Breast epithelium (tissue), 4 donors: ENCODE data around the gene ARF1. TPM values are rescaled to one million over a fixed set of nuclear protein-coding genes. Genes with fewer than 3 reads are reported as not detected.

Experiments
- DNase-seq, 2 donors: peaks; one replicate each; pipeline ENCODE4 v3.0.0-alpha.2; 2019; ENCODE audit warnings: low spot score in 2 of 2
- H3K27ac ChIP-seq, 2 donors: fragments of 200-600 bp; sonication (generic) in 1 of 2; one replicate each; pipeline ENCODE4 v1.5.1; 2016 to 2019; ENCODE audit warnings: mild to moderate bottlenecking in 1 of 2
- H3K27me3 ChIP-seq, 2 donors: fragments of 200-600 bp; sonication (generic) in 1 of 2; one replicate each; pipeline versions ENCODE4 v1.5.1 to v1.6.0; 2017 to 2019; ENCODE audit warnings: control low read depth in 1 of 2, mild to moderate bottlenecking in 1 of 2
- H3K36me3 ChIP-seq: fragments of 200-600 bp; one replicate; pipeline ENCODE4 v1.5.1; 2019
- H3K4me1 ChIP-seq, 2 donors: fragments of 200-600 bp; sonication (generic); one replicate each; pipeline ENCODE4 v1.5.1; 2016 to 2019; ENCODE audit warnings: control low read depth in 1 of 2
- H3K4me3 ChIP-seq, 3 donors: fragments of 200-600 bp; sonication (generic); 1 replicate in 2 of 3; 2 replicates in 1 of 3; pipeline ENCODE4 v1.5.1; 2016 to 2019; ENCODE audit warnings: mild to moderate bottlenecking in 3 of 3, moderate library complexity in 2 of 3
- H3K9me3 ChIP-seq, 2 donors: fragments of 200-600 bp; sonication (generic) in 1 of 2; one replicate each; pipeline ENCODE4 v1.5.1; 2016 to 2019; ENCODE audit warnings: control low read depth in 1 of 2
- CTCF ChIP-seq, 3 donors: fragments of 450-650 bp; IDR thresholded peaks; one replicate each; pipeline ENCODE4 v1.5.1; 2016 to 2017; ENCODE audit warnings: antibody characterized with exemption in 3 of 3, mild to moderate bottlenecking in 3 of 3, moderate library complexity in 3 of 3
- POLR2A ChIP-seq: fragments of 450-650 bp; IDR thresholded peaks from one replicate; pipeline ENCODE4 v1.6.1; 2016; ENCODE audit warnings: antibody characterized with exemption, mild to moderate bottlenecking, moderate library complexity
- POLR2AphosphoS5 ChIP-seq, 3 donors: sonication (generic); formaldehyde crosslinking; IDR thresholded peaks; one replicate each; pipeline ENCODE4 v1.6.1; 2017; ENCODE audit warnings: antibody characterized with exemption in 3 of 3
- intact Hi-C: fragments of 100-400 bp; cut with DNase I; formaldehyde crosslinking; loops from one replicate; pipeline ENCODE4 v1.15.1; 2023; ENCODE audit warnings: low total_unique reads
- total RNA-seq, 3 donors: library from RNA; depleted of rRNA; stranded (reverse); fragments of >200 nt; gene quantifications; one replicate each; pipeline ENCODE4 v1.1.0, GENCODE V29; 2016

Gene ARF1
- total RNA-seq, 3 donors from 2014 or later: 263 to 295 (median 292) TPM

DNA sequence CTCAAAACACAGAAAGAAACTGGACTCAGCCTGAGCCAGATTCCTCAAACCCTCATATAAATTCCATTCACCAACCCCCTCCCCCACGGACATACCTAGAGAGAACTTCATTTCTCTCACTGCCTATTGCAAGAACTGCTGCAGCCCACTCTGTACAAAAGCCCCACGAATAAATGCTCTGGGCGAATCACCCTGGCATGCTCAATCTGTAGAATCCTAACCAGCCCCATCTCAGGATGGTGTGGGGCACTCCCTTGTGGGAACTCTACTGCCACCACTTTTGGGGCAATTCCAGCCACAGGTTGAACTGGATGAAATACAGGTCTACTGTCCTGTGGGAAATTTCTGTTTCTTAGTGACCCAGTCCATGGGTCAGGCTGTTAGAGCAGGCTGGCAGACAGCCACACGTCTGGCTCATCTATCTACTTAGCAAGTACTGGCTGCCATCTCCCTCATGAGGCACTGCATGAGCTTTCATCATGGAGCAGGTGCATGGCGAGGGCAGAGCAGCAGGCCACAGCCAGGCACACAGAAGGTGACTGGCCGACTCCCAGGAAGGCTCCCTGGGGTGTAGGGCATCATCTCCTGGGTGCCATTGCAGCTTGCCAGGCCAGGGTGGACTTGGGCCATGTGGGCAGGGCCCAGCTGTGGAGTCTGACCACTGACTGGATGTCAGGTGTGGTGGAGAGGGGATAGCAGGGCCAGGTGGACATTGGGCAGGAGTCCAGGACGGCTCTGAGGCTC is 22.2 kb downstream of the ARF1 start:
- Histone ChIP-seq H3K27ac (peak overlapping the region in 1 of 2 donors; percentile 94), H3K36me3 (no peaks in the 10 kb centered on the region), H3K9me3 (no peaks in the 10 kb centered on the region), H3K27me3 (no peaks in the 10 kb centered on the region), H3K4me3 (no peak overlapping the region), H3K4me1 (peaks cover 15 to 17% of the 10 kb centered on the region in 2 donors)
- intact Hi-C loops: no loop called here
- TF ChIP-seq POLR2A (no peak), POLR2AphosphoS5 (IDR thresholded peaks at IDR 0.05) (no peak), CTCF (IDR thresholded peaks at IDR 0.05) (no peak)
- DNase-seq: no peak

GRCh38 chr1:228105270-228105995 is 22.9 kb downstream of the ARF1 start:
- intact Hi-C loops: no loop called here

DNA sequence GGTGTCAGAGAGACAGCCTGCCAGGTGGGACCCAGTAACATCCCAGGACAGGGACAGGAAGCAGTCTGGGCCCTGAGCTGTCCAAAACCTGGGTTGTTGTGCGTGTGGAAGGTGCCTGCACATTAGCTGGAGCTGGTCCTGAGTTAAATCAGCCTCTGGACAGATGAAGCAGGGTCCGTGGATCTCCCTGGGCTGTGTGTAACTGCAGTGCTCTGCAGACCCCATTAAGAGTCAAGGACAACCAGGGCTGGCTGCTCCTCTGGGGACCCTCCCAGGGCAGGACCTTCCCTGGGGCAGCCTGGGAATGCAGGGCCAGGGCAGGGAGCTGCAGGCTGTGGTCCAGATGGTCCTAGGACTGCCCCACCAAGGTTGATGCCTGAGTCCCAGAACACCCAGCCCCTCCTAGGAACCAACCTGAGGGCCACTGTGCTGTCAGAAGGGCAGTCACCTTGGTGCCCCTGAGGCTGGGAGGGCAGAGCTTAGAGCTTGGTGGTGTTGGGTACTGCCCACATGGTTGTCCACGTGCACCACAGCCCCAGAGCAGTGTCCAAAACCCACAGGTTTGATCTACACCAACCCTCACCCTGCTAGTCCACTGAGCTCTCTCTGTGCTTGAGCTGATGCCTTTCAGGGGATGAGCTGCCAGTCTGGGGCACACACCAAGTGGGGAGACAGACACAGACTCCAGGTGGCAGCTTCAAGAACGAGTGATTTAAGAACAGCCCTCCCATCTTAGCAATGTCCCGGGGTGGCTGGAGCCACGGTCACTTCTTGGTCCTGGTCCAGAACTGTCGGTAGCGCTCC is 23.7 kb downstream of the ARF1 start:
- intact Hi-C loops: no loop called here
- no peak for DNase-seq
- peaks cover 15 to 17% of the 10 kb centered on the region in 2 donors for H3K4me1 ChIP-seq
- no peak overlapping the region for H3K27ac ChIP-seq
- H3K9me3 ChIP-seq: no peaks in the 10 kb centered on the region
- H3K36me3 ChIP-seq: no peaks in the 10 kb centered on the region
- TF ChIP-seq POLR2A (no peak), CTCF (IDR thresholded peaks at IDR 0.05) (no peak), POLR2AphosphoS5 (IDR thresholded peaks at IDR 0.05) (no peak)
- no peak overlapping the region for H3K4me3 ChIP-seq
- no peaks in the 10 kb centered on the region for H3K27me3 ChIP-seq

More at GRCh38 chr1:228105270-228105995, 22.9 kb downstream of the ARF1 start:
- TF ChIP-seq CTCF (IDR thresholded peaks at IDR 0.05) (no peak), POLR2A (no peak), POLR2AphosphoS5 (IDR thresholded peaks at IDR 0.05) (no peak)
- Histone ChIP-seq H3K27ac (no peak overlapping the region), H3K36me3 (no peaks in the 10 kb centered on the region), H3K4me1 (peaks cover 15 to 17% of the 10 kb centered on the region in 2 donors), H3K4me3 (no peak overlapping the region), H3K27me3 (no peaks in the 10 kb centered on the region), H3K9me3 (no peaks in the 10 kb centered on the region)
- no peak for DNase-seq

GRCh38 chr1:228106800-228107054 is 24.2 kb downstream of the ARF1 start:
- Histone ChIP-seq H3K27me3 (no peaks in the 10 kb centered on the region), H3K36me3 (no peaks in the 10 kb centered on the region), H3K4me1 (peaks cover 14% of the 10 kb centered on the region in 2 donors), H3K27ac (no peak overlapping the region), H3K4me3 (no peak overlapping the region), H3K9me3 (no peaks in the 10 kb centered on the region)
- TF ChIP-seq POLR2AphosphoS5 (IDR thresholded peaks at IDR 0.05) (no peak), POLR2A (no peak), CTCF (IDR thresholded peaks at IDR 0.05) (no peak)
- intact Hi-C loops: no loop called here
- no peak for DNase-seq
